WTC11 (cell line): ENCODE measurements around the gene TCHH. TPM values are rescaled to one million over a fixed set of nuclear protein-coding genes. Genes with fewer than 3 reads are reported as not detected.

Experiments
- ATAC-seq: fragments of 200-7000 bp; cut with Tn5 transposase; 2 replicates; pipeline ENCODE4 v1.10.0; 2021; ENCODE audit warnings: mild to moderate bottlenecking, moderate library complexity
- CTCF ChIA-PET: fragments of 300-600 bp; sonication (Branson Sonifier 250); formaldehyde crosslinking; loops from one replicate; lab custom pipeline; 2021; ENCODE audit warnings: antibody characterized with exemption; lab: Charles Lee
- POLR2A ChIA-PET: fragments of 350-600 bp; sonication (Branson Sonifier 250); formaldehyde crosslinking; loops from one replicate; lab custom pipeline; 2021; ENCODE audit warnings: antibody characterized with exemption; lab: Charles Lee
- DNase-seq: peaks from one replicate; pipeline ENCODE4 v3.0.0; 2021; ENCODE audit warnings: low spot score
- H3K27ac Mint-ChIP-seq: 2 replicates; pipeline ENCODE4 v1.8.0; 2021; ENCODE audit warnings: mixed read lengths
- H3K27me3 Mint-ChIP-seq: 2 replicates; pipeline ENCODE4 v1.8.0; 2021; ENCODE audit warnings: low read depth, mild to moderate bottlenecking, moderate library complexity, mixed read lengths
- H3K36me3 Mint-ChIP-seq: 2 replicates; pipeline ENCODE4 v1.8.0; 2021; ENCODE audit warnings: mixed read lengths
- H3K4me1 Mint-ChIP-seq: 2 replicates; pipeline ENCODE4 v1.8.0; 2022; ENCODE audit warnings: mixed read lengths
- H3K4me3 Mint-ChIP-seq: 2 replicates; pipeline ENCODE4 v1.8.0; 2021; ENCODE audit warnings: mild to moderate bottlenecking, moderate library complexity, mixed read lengths
- H3K9me3 Mint-ChIP-seq: 2 replicates; pipeline ENCODE4 v1.8.0; 2021; ENCODE audit warnings: mixed read lengths
- E2F4 ChIP-seq: sonication (generic); formaldehyde crosslinking; IDR thresholded peaks from 2 replicates; pipeline ENCODE4 v1.8.1; 2022; ENCODE audit warnings: low read depth, mild to moderate bottlenecking, moderate library complexity, missing genetic modification reagents, borderline replicate concordance
- ELF4 ChIP-seq: sonication (generic); formaldehyde crosslinking; IDR thresholded peaks from 2 replicates; pipeline ENCODE4 v1.8.1; 2022; ENCODE audit warnings: low read depth, mild to moderate bottlenecking, moderate library complexity, missing genetic modification reagents
- FOXJ3 ChIP-seq: sonication (generic); formaldehyde crosslinking; IDR thresholded peaks from 2 replicates; pipeline ENCODE4 v1.9.0; 2021; ENCODE audit warnings: missing genetic modification reagents, mild to moderate bottlenecking, borderline replicate concordance
- FOXK1 ChIP-seq: sonication (generic); formaldehyde crosslinking; IDR thresholded peaks from 2 replicates; pipeline ENCODE4 v1.8.0; 2022; ENCODE audit warnings: mild to moderate bottlenecking, moderate library complexity, missing genetic modification reagents
- GABPB1 ChIP-seq: sonication (generic); formaldehyde crosslinking; IDR thresholded peaks from 2 replicates; pipeline ENCODE4 v1.8.1; 2023; ENCODE audit warnings: mild to moderate bottlenecking, missing genetic modification reagents
- JAZF1 ChIP-seq: fragments of 250-450 bp; sonication (Bioruptor Pico); IDR thresholded peaks from 2 replicates; pipeline ENCODE4 v1.9.0; 2021; ENCODE audit warnings: moderate library complexity, mild to moderate bottlenecking, inconsistent platforms
- KAT7 ChIP-seq: sonication (generic); formaldehyde crosslinking; IDR thresholded peaks from 2 replicates; pipeline ENCODE4 v1.8.1; 2023; ENCODE audit warnings: missing genetic modification reagents, mild to moderate bottlenecking, borderline replicate concordance
- MYBL2 ChIP-seq: sonication (generic); formaldehyde crosslinking; IDR thresholded peaks from 2 replicates; pipeline ENCODE4 v1.8.1; 2023; ENCODE audit warnings: mild to moderate bottlenecking, moderate library complexity, missing genetic modification reagents
- NFE2L1 ChIP-seq: sonication (generic); formaldehyde crosslinking; IDR thresholded peaks from 2 replicates; pipeline ENCODE4 v1.8.1; 2023; ENCODE audit warnings: missing genetic modification reagents
- NFYB ChIP-seq: sonication (generic); formaldehyde crosslinking; conservative IDR thresholded peaks from 2 replicates; pipeline ENCODE4 v1.8.0; 2022; ENCODE audit warnings: low read depth, missing genetic modification reagents
- OVOL2 ChIP-seq: fragments of 250-450 bp; sonication (Bioruptor Pico); IDR thresholded peaks from 2 replicates; pipeline ENCODE4 v1.9.0; 2021; ENCODE audit warnings: mild to moderate bottlenecking, borderline replicate concordance
- SMAD3 ChIP-seq: sonication (generic); formaldehyde crosslinking; IDR thresholded peaks from 2 replicates; pipeline ENCODE4 v1.8.0; 2022; ENCODE audit warnings: missing genetic modification reagents, mild to moderate bottlenecking, borderline replicate concordance
- SMAD4 ChIP-seq: sonication (generic); formaldehyde crosslinking; IDR thresholded peaks from 2 replicates; pipeline ENCODE4 v1.8.0; 2022; ENCODE audit warnings: mild to moderate bottlenecking, missing genetic modification reagents
- SP1 ChIP-seq: sonication (generic); formaldehyde crosslinking; conservative IDR thresholded peaks from 2 replicates; pipeline ENCODE4 v1.8.1; 2022; ENCODE audit warnings: missing genetic modification reagents
- USF2 ChIP-seq: sonication (generic); formaldehyde crosslinking; IDR thresholded peaks from 2 replicates; pipeline ENCODE4 v1.8.1; 2023; ENCODE audit warnings: mild to moderate bottlenecking, missing genetic modification reagents, moderate library complexity
- ZNF138 ChIP-seq: sonication (generic); formaldehyde crosslinking; conservative IDR thresholded peaks from 2 replicates; pipeline ENCODE4 v1.8.1; 2022; ENCODE audit warnings: mild to moderate bottlenecking, moderate library complexity, missing genetic modification reagents
- ZNF317 ChIP-seq: sonication (generic); formaldehyde crosslinking; IDR thresholded peaks from 2 replicates; pipeline ENCODE4 v1.8.1; 2023; ENCODE audit warnings: low read depth, mild to moderate bottlenecking, moderate library complexity, missing genetic modification reagents, borderline replicate concordance
- ZNF396 ChIP-seq: fragments of 250-450 bp; sonication (Bioruptor Pico); IDR thresholded peaks from 2 replicates; pipeline ENCODE4 v1.8.0; 2021; ENCODE audit warnings: mild to moderate bottlenecking, moderate library complexity, borderline replicate concordance
- ZNF671 ChIP-seq: fragments of 250-450 bp; sonication (Bioruptor Pico); IDR thresholded peaks from 2 replicates; pipeline ENCODE4 v1.8.0; 2021; ENCODE audit warnings: mild to moderate bottlenecking
- total RNA-seq: library from RNA; stranded (reverse); gene quantifications from 3 replicates; pipeline ENCODE4 v1.2.3, GENCODE V29; 2021
- TF ChIP-seq, protein P1 (sequence below): sonication (generic); formaldehyde crosslinking; IDR thresholded peaks from 2 replicates; pipeline ENCODE4 v1.8.1; 2023; ENCODE audit warnings: mild to moderate bottlenecking, moderate library complexity, missing genetic modification reagents
- TF ChIP-seq, protein P2 (sequence below): sonication (generic); formaldehyde crosslinking; IDR thresholded peaks from 2 replicates; pipeline ENCODE4 v1.8.0; 2022; ENCODE audit warnings: mild to moderate bottlenecking, missing genetic modification reagents
- TF ChIP-seq, protein P3 (sequence below): sonication (generic); formaldehyde crosslinking; IDR thresholded peaks from 2 replicates; pipeline ENCODE4 v1.8.0; 2022; ENCODE audit warnings: mild to moderate bottlenecking, missing genetic modification reagents
- TF ChIP-seq, protein P4 (sequence below): sonication (generic); formaldehyde crosslinking; IDR thresholded peaks from 2 replicates; pipeline ENCODE4 v1.8.1; 2023; ENCODE audit warnings: mild to moderate bottlenecking, missing genetic modification reagents

The TCHH gene
- total RNA-seq, 1 experiment from 2014 or later = 0.04 TPM

DNA sequence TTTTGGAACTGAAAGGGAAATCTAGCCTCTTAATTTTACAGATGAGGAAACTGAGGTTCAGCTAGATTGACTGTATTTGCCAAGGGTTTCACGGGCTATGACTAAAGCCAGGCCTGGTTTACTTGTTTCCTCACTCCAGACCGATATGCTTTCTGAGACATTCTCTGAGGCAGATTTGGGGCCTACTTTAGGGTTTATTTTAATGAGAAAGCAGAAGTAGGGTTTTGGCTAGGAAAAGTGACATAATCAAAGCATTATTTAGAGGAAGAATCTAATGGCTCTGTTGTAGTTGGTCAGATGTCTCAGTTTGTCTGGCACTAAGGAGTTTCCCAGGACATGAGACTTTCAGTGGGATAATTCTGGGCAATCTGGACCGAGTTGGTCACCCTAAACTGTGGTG, 45.3 kb upstream of the TCHH start:
- DNase-seq (no peak), ATAC-seq (no peak)
- Mint-ChIP-seq H3K9me3 (peaks cover 84% of the 10 kb centered on the region), H3K27ac (no peak overlapping the region), H3K36me3 (peaks cover 22% of the 10 kb centered on the region), H3K4me3 (no peak overlapping the region), H3K4me1 (no peaks in the 10 kb centered on the region), H3K27me3 (peaks cover 10% of the 10 kb centered on the region)
- ChIA-PET CTCF (no interaction called here), POLR2A (no interaction called here)
- TF ChIP-seq SMAD4 (CRISPR knock-in tag) (no peak), SP1 (CRISPR knock-in tag) (no peak), ZNF671 (CRISPR knock-in tag) (no peak), OVOL2 (CRISPR knock-in tag) (no peak), NFE2L1 (no peak), USF2 (no peak), GABPB1 (CRISPR knock-in tag) (no peak)
- TF ChIP-seq, protein P1, sequence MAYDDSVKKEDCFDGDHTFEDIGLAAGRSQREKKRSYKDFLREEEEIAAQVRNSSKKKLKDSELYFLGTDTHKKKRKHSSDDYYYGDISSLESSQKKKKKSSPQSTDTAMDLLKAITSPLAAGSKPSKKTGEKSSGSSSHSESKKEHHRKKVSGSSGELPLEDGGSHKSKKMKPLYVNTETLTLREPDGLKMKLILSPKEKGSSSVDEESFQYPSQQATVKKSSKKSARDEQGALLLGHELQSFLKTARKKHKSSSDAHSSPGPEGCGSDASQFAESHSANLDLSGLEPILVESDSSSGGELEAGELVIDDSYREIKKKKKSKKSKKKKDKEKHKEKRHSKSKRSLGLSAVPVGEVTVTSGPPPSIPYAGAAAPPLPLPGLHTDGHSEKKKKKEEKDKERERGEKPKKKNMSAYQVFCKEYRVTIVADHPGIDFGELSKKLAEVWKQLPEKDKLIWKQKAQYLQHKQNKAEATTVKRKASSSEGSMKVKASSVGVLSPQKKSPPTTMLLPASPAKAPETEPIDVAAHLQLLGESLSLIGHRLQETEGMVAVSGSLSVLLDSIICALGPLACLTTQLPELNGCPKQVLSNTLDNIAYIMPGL (CRISPR knock-in tag) = no peak

- DNase-seq = no peak
- H3K27ac Mint-ChIP-seq = no peak within 1 kb of the TSS
- H3K4me1 Mint-ChIP-seq = no peaks in the 10 kb centered on the region
- POLR2A ChIA-PET = no interaction called here
- peaks cover 31% of the 10 kb centered on the region for H3K36me3 Mint-ChIP-seq
- peaks cover 13% of the 10 kb centered on the region for H3K27me3 Mint-ChIP-seq
- CTCF ChIA-PET = interaction anchor here (0.9 to 1.2 kb wide), 2 partner anchors 26 to 299 kb away, joined by 3 read pairs; no protein-coding TSS in a partner anchor
- peaks cover 84% of the 10 kb centered on the region for H3K9me3 Mint-ChIP-seq
- no peak for ATAC-seq
- TF ChIP-seq ELF4 = no peak
- no peak for TF ChIP-seq ZNF138
- TF ChIP-seq ZNF396 (CRISPR knock-in tag) = no peak
- TF ChIP-seq SMAD3 (CRISPR knock-in tag) = no peak
- TF ChIP-seq, protein P2, sequence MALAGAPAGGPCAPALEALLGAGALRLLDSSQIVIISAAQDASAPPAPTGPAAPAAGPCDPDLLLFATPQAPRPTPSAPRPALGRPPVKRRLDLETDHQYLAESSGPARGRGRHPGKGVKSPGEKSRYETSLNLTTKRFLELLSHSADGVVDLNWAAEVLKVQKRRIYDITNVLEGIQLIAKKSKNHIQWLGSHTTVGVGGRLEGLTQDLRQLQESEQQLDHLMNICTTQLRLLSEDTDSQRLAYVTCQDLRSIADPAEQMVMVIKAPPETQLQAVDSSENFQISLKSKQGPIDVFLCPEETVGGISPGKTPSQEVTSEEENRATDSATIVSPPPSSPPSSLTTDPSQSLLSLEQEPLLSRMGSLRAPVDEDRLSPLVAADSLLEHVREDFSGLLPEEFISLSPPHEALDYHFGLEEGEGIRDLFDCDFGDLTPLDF (CRISPR knock-in tag) = no peak
- TF ChIP-seq ZNF317 (CRISPR knock-in tag) = no peak
- TF ChIP-seq, protein P3, sequence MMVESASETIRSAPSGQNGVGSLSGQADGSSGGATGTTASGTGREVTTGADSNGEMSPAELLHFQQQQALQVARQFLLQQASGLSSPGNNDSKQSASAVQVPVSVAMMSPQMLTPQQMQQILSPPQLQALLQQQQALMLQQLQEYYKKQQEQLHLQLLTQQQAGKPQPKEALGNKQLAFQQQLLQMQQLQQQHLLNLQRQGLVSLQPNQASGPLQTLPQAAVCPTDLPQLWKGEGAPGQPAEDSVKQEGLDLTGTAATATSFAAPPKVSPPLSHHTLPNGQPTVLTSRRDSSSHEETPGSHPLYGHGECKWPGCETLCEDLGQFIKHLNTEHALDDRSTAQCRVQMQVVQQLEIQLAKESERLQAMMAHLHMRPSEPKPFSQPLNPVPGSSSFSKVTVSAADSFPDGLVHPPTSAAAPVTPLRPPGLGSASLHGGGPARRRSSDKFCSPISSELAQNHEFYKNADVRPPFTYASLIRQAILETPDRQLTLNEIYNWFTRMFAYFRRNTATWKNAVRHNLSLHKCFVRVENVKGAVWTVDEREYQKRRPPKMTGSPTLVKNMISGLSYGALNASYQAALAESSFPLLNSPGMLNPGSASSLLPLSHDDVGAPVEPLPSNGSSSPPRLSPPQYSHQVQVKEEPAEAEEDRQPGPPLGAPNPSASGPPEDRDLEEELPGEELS = no peak
- TF ChIP-seq MYBL2 (CRISPR knock-in tag) = no peak
- no peak for TF ChIP-seq ZNF671 (CRISPR knock-in tag)
- no peak for TF ChIP-seq JAZF1 (CRISPR knock-in tag)
- no peak for TF ChIP-seq E2F4 (CRISPR knock-in tag)
- no peak for TF ChIP-seq FOXJ3 (CRISPR knock-in tag)
- no peak for TF ChIP-seq NFYB
- TF ChIP-seq FOXK1 (CRISPR knock-in tag) = no peak
- no peak for TF ChIP-seq KAT7
- TF ChIP-seq, protein P4, sequence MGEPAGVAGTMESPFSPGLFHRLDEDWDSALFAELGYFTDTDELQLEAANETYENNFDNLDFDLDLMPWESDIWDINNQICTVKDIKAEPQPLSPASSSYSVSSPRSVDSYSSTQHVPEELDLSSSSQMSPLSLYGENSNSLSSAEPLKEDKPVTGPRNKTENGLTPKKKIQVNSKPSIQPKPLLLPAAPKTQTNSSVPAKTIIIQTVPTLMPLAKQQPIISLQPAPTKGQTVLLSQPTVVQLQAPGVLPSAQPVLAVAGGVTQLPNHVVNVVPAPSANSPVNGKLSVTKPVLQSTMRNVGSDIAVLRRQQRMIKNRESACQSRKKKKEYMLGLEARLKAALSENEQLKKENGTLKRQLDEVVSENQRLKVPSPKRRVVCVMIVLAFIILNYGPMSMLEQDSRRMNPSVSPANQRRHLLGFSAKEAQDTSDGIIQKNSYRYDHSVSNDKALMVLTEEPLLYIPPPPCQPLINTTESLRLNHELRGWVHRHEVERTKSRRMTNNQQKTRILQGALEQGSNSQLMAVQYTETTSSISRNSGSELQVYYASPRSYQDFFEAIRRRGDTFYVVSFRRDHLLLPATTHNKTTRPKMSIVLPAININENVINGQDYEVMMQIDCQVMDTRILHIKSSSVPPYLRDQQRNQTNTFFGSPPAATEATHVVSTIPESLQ (CRISPR knock-in tag) = no peak
- H3K4me3 Mint-ChIP-seq = no peak within 1 kb of the TSS
These were observed 43.9 kb upstream of the TCHH start, which contains the start of gene RPTN for GRCh38 chr1:152159144-152159543. Gene RPTN (minus strand): TSS chr1:152159228. CDS start chr1:152157889, 1,339 bp downstream.
